H1 (cell line): ENCODE measurements around the gene MSANTD2. TPM values are rescaled to one million over a fixed set of nuclear protein-coding genes. Genes with fewer than 3 reads are reported as not detected.

Experiments used
- CTCF ChIA-PET: fragments of 300-600 bp; sonication (Branson Sonifier 250); formaldehyde crosslinking; loops from one replicate; lab custom pipeline; 2021; ENCODE audit not compliant: partially characterized antibody; lab: Charles Lee
- POLR2A ChIA-PET: fragments of 300-600 bp; sonication (Branson Sonifier 250); formaldehyde crosslinking; loops from one replicate; lab custom pipeline; 2021; ENCODE audit warnings: inconsistent platforms; ENCODE audit not compliant: partially characterized antibody; lab: Charles Lee
- DNase-seq, 2 experiments: peaks; one replicate each; pipeline versions ENCODE4 v3.0.0 to v3.0.0-alpha.2; 2010 to 2022; ENCODE audit warnings: low spot score in 2 of 2, low read depth in 1 of 2, mixed read lengths in 1 of 2
- FAIRE-seq: peaks from 2 replicates; lab custom pipeline; 2011; peaks lifted over from hg19 to GRCh38; lab: Jason Lieb, UNC
- H2AFZ ChIP-seq: 2 replicates; pipeline ENCODE4 v1.8.1; 2012; ENCODE audit warnings: low read length, inconsistent platforms
- H2AK5ac ChIP-seq: 2 replicates; pipeline ENCODE4 v1.6.1; 2013; ENCODE audit warnings: low read depth, low read length
- H2BK120ac ChIP-seq: replicated peaks from 2 replicates; pipeline ENCODE3; 2013; ENCODE audit warnings: low read depth, low read length, inconsistent platforms
- H2BK12ac ChIP-seq: 2 replicates; pipeline ENCODE4 v1.6.1; 2013; ENCODE audit warnings: low read depth, low read length
- H2BK15ac ChIP-seq: 2 replicates; pipeline ENCODE4 v1.6.1; 2013; ENCODE audit warnings: low read length
- H2BK20ac ChIP-seq: 2 replicates; pipeline ENCODE4 v1.6.1; 2013; ENCODE audit warnings: low read length
- H2BK5ac ChIP-seq: 2 replicates; pipeline ENCODE4 v1.6.1; 2013; ENCODE audit warnings: low read depth, low read length
- H3K14ac ChIP-seq: 2 replicates; pipeline ENCODE4 v1.6.1; 2013; ENCODE audit warnings: inconsistent platforms; ENCODE audit not compliant: insufficient read length
- H3K18ac ChIP-seq: 2 replicates; pipeline ENCODE4 v1.6.1; 2013; ENCODE audit warnings: low read length; ENCODE audit errors: extremely low read depth
- H3K23ac ChIP-seq: 2 replicates; pipeline ENCODE4 v1.6.1; 2013; ENCODE audit warnings: inconsistent platforms; ENCODE audit not compliant: insufficient read length
- H3K23me2 ChIP-seq: 2 replicates; pipeline ENCODE4 v1.6.1; 2013; ENCODE audit warnings: low read depth, low read length
- H3K27ac ChIP-seq: 2 replicates; pipeline ENCODE4 v1.6.1; 2011; ENCODE audit warnings: low read depth, low read length, inconsistent platforms
- H3K27me3 ChIP-seq, 4 experiments: replicated peaks in 1 of 4; 1 replicate in 1 of 4; 2 replicates in 3 of 4; pipeline versions ENCODE4 v1.6.1 to v1.8.1; 2011 to 2013; ENCODE audit warnings: low read length in 3 of 4, mild to moderate bottlenecking in 3 of 4, inconsistent platforms in 2 of 4, mixed read lengths in 2 of 4, moderate library complexity in 1 of 4; ENCODE audit not compliant: control insufficient read depth in 3 of 4, insufficient read depth in 3 of 4; ENCODE audit errors: extremely low read depth in 1 of 4
- H3K36me3 ChIP-seq, 4 experiments: 2 replicates each; pipeline versions ENCODE4 v1.6.1 to v1.8.1; 2011 to 2013; ENCODE audit warnings: mild to moderate bottlenecking in 4 of 4, low read length in 3 of 4, moderate library complexity in 2 of 4, control low read depth in 1 of 4, inconsistent platforms in 1 of 4; ENCODE audit not compliant: insufficient read depth in 4 of 4, control insufficient read depth in 2 of 4
- H3K4ac ChIP-seq: replicated peaks from 2 replicates; pipeline ENCODE3; 2013; ENCODE audit warnings: low read length, low read depth, mixed read lengths, inconsistent platforms; ENCODE audit not compliant: insufficient read length
- H3K4me1 ChIP-seq, 4 experiments: replicated peaks in 1 of 4; 1 replicate in 1 of 4; 2 replicates in 3 of 4; pipeline versions ENCODE4 v1.6.1 to v1.8.1; 2011 to 2013; ENCODE audit warnings: low read length in 3 of 4, inconsistent platforms in 2 of 4, mixed read lengths in 1 of 4; ENCODE audit not compliant: insufficient read depth in 4 of 4, control insufficient read depth in 3 of 4
- H3K4me2 ChIP-seq, 2 experiments: 2 replicates each; pipeline versions ENCODE4 v1.6.1 to v1.8.1; 2011 to 2013; ENCODE audit warnings: low read depth in 2 of 2, low read length in 2 of 2, control low read depth in 1 of 2, inconsistent platforms in 1 of 2, mild to moderate bottlenecking in 1 of 2; ENCODE audit not compliant: insufficient read depth in 1 of 2
- H3K4me3 ChIP-seq, 4 experiments: fragments of 200-600, 300-600 bp in 1 of 4; sonication (generic), shearing (Covaris generic), sonication (Bioruptor Twin) in 1 of 4; 2 replicates each; pipeline versions ENCODE4 v1.5.1 to v1.8.1; 2011 to 2016; ENCODE audit warnings: low read length in 4 of 4, low read depth in 3 of 4, control low read depth in 2 of 4, inconsistent platforms in 2 of 4, mild to moderate bottlenecking in 2 of 4, mixed read lengths in 1 of 4, moderate library complexity in 1 of 4; ENCODE audit not compliant: insufficient read depth in 2 of 4; ENCODE audit errors: extremely low read depth in 1 of 4
- H3K56ac ChIP-seq: replicated peaks from 2 replicates; pipeline ENCODE3; 2013; ENCODE audit warnings: low read depth, mild to moderate bottlenecking, mixed read lengths, low read length, inconsistent platforms; ENCODE audit not compliant: insufficient read length
- H3K79me1 ChIP-seq: 2 replicates; pipeline ENCODE4 v1.6.1; 2013; ENCODE audit warnings: low read depth, low read length, control low read depth
- H3K79me2 ChIP-seq, 2 experiments: 2 replicates each; pipeline versions ENCODE4 v1.6.1 to v1.8.1; 2012 to 2013; ENCODE audit warnings: low read length in 2 of 2, mild to moderate bottlenecking in 2 of 2, inconsistent platforms in 1 of 2; ENCODE audit not compliant: insufficient read depth in 2 of 2, control insufficient read depth in 1 of 2
- H3K9ac ChIP-seq, 4 experiments: replicated peaks in 1 of 4; 1 replicate in 1 of 4; 2 replicates in 3 of 4; pipeline versions ENCODE4 v1.6.1 to v1.8.1; 2011 to 2013; ENCODE audit warnings: low read depth in 3 of 4, low read length in 3 of 4, control low read depth in 2 of 4, mild to moderate bottlenecking in 2 of 4, moderate library complexity in 2 of 4, inconsistent platforms in 1 of 4; ENCODE audit errors: extremely low read depth in 1 of 4
- H3K9me3 ChIP-seq, 2 experiments: 2 replicates each; pipeline versions ENCODE4 v1.6.1 to v1.8.1; 2012 to 2013; ENCODE audit warnings: mild to moderate bottlenecking in 2 of 2, moderate library complexity in 2 of 2, control low read depth in 1 of 2, inconsistent platforms in 1 of 2, low read depth in 1 of 2, low read length in 1 of 2, mixed read lengths in 1 of 2; ENCODE audit not compliant: insufficient read depth in 2 of 2
- H4K20me1 ChIP-seq, 2 experiments: replicated peaks in 1 of 2; 2 replicates each; pipeline versions ENCODE3 to v1.8.1; 2011 to 2013; ENCODE audit warnings: inconsistent platforms in 2 of 2, low read length in 2 of 2, mild to moderate bottlenecking in 1 of 2; ENCODE audit not compliant: insufficient read depth in 2 of 2, control insufficient read depth in 1 of 2
- H4K5ac ChIP-seq: 2 replicates; pipeline ENCODE4 v1.6.1; 2013; ENCODE audit warnings: low read length, low read depth, mixed read lengths, inconsistent platforms; ENCODE audit not compliant: insufficient read length
- H4K8ac ChIP-seq: 2 replicates; pipeline ENCODE4 v1.8.0; 2013; ENCODE audit warnings: mild to moderate bottlenecking, moderate library complexity, low read length, inconsistent platforms; ENCODE audit not compliant: insufficient read depth; ENCODE audit errors: extremely low read depth
- H4K91ac ChIP-seq: replicated peaks from 2 replicates; pipeline ENCODE3; 2013; ENCODE audit warnings: low read length, mixed read lengths, inconsistent platforms; ENCODE audit not compliant: insufficient read length
- ASH2L ChIP-seq: fragments of 200-600, 300-600 bp; sonication (generic); IDR thresholded peaks from one replicate; pipeline ENCODE4 v1.7.1; 2017; ENCODE audit warnings: low read length
- NRF1 ChIP-seq: IDR thresholded peaks from 2 replicates; pipeline ENCODE4 v1.6.1; 2011; ENCODE audit warnings: mild to moderate bottlenecking, low read depth, low read length, improper control_type of control experiment
- WGBS, 2 experiments: shearing (Covaris generic) in 1 of 2; methylation state at CpG; one replicate each; pipeline versions ENCODE4 v1.1.6 to v1.1.7; 2013 to 2015; ENCODE audit warnings: low lambda C conversion rate in 2 of 2, mixed read lengths in 2 of 2, inconsistent platforms in 1 of 2, low coverage in 1 of 2, missing lambda C conversion rate in 1 of 2; ENCODE audit not compliant: insufficient replicate concordance in 2 of 2, insufficient coverage in 1 of 2, insufficient read length in 1 of 2; ENCODE audit errors: extremely low coverage in 1 of 2, missing lambda C conversion rate in 1 of 2; 5-methylcytosine and 5-hydroxymethylcytosine counted together
- polyA plus RNA-seq, 7 experiments: library from polyadenylated mRNA; depleted of rRNA in 3 of 7; stranded (reverse) in 5 of 7; unstranded in 2 of 7; fragments of >200 nt in 5 of 7; fragments of 200-250 nt in 2 of 7; gene quantifications; 1 replicate in 5 of 7; 2 replicates in 1 of 7; 4 replicates in 1 of 7; pipeline versions ENCODE4 v1.2.1 to v1.2.3, GENCODE V29; 2011 to 2013; ENCODE audit warnings: missing spikeins in 2 of 7, mixed read lengths in 2 of 7
- total RNA-seq: library from RNA; stranded (reverse); fragmentation: NEBNext Ultra II Directional; extraction: Animal tissue kit (Norgen Biotek cat#: 25700); gene quantifications from 2 replicates; pipeline ENCODE4 v1.2.1, GENCODE V29; 2021

Gene MSANTD2
- total and polyA plus RNA-seq, 2 of the 8 experiments (the other 6 are each of a cell fraction or from before 2014, with no cell fraction given) = 8.2 to 15.9 TPM

- 12% methylated on average over 10 of the region's 11 CpGs; no CpG with 5 or more reads in 1 of the 2 experiments for WGBS, 2 experiments
- Histone ChIP-seq H3K18ac (peak overlapping the region; percentile 55; the same call in 1 of the 2 replicates), H3K23ac (no peak overlapping the region), H3K56ac (no peak overlapping the region), H4K5ac (no peak overlapping the region), H3K4ac (no peak overlapping the region), H3K23me2 (peaks cover 3% of the 10 kb centered on the region; the same call in 1 of the 2 replicates), H4K8ac (no peak overlapping the region; the same call in 1 of the 2 replicates), H3K79me2 (no peaks in the 10 kb centered on the region), H3K4me3 (peak overlapping the region in 1 of 4 experiments; percentile 62; a peak in 2 of 8 replicates), H3K9ac (no peak overlapping the region), H2BK15ac (peak overlapping the region; percentile 72; the same call in 1 of the 2 replicates), H2BK12ac (peak overlapping the region; percentile 81; the same call in 1 of the 2 replicates), H2BK5ac (no peak overlapping the region), H2BK120ac (no peak overlapping the region), H3K27ac (no peak overlapping the region), H4K91ac (no peak overlapping the region), H2AK5ac (no peak overlapping the region), H3K14ac (no peak overlapping the region), H3K4me2 (peak overlapping the region; percentile 68 to 81), H3K4me1 (peaks cover 0 to 29% (median 11%) of the 10 kb centered on the region in 4 experiments; a peak in 6 of 7 replicates), H3K27me3 (peaks cover 88 to 99% (median 94%) of the 10 kb centered on the region in 4 experiments), H3K36me3 (no peaks in the 10 kb centered on the region), H2AFZ (no peak overlapping the region), H3K9me3 (no peaks in the 10 kb centered on the region), H4K20me1 (peaks cover 6 to 19% of the 10 kb centered on the region in 2 experiments), H3K79me1 (no peaks in the 10 kb centered on the region), H2BK20ac (peak overlapping the region; percentile 72; the same call in 1 of the 2 replicates)
- DNase-seq = peak in 1 of 2 experiments; percentile 56
- CTCF ChIA-PET = interaction anchor here (0.6 to 28.0 kb wide), 11 partner anchors 10 to 1584 kb away, joined by 3 to 382 read pairs (median 4); partner anchors contain the start of genes ESAM and NRGN
- TF ChIP-seq ASH2L (peak; percentile 20), NRF1 (no peak)
- POLR2A ChIA-PET = interaction anchor here (0.7 to 2.5 kb wide), 3 partner anchors 10 to 79 kb away, joined by 3 to 11 read pairs (median 4); partner anchors contain the start of gene ESAM
- FAIRE-seq = no peak
Observed at GRCh38 chr11:124751391-124751740, 48.8 kb downstream of the MSANTD2 start.
